HG03196 (cell line): ENCODE data around the gene PPP2R5B.

Experiments
- ATAC-seq: cut with Tn5 transposase; IDR thresholded peaks from one replicate; pipeline ENCODE4 v1.9.1; 2021; ENCODE audit not compliant: unreplicated experiment

Gene PPP2R5B

GRCh38 chr11:64888729-64889511 lies 35.6 kb upstream of the PPP2R5B start:
- ATAC-seq: no peak

GRCh38 chr11:64890522-64890939 lies 34.0 kb upstream of the PPP2R5B start:
- no peak for ATAC-seq

GRCh38 chr11:64891215-64891848 lies 33.2 kb upstream of the PPP2R5B start:
- no peak for ATAC-seq

GRCh38 chr11:64891880-64892279 lies 32.6 kb upstream of the PPP2R5B start:
- ATAC-seq: no peak

- no peak for ATAC-seq
Observed at GRCh38 chr11:64892411-64892831, 32.1 kb upstream of the PPP2R5B start.

- ATAC-seq: no peak
Observed at GRCh38 chr11:64892838-64893193, 31.7 kb upstream of the PPP2R5B start.

GRCh38 chr11:64893194-64894069 lies 31.1 kb upstream of the PPP2R5B start:
- ATAC-seq: no peak

- ATAC-seq: no peak
Observed at GRCh38 chr11:64894070-64894811, 30.2 kb upstream of the PPP2R5B start.

- ATAC-seq: no peak
Observed at GRCh38 chr11:64894812-64895452, 29.6 kb upstream of the PPP2R5B start.

- ATAC-seq: no peak
Observed at GRCh38 chr11:64896448-64897022, 28.0 kb upstream of the PPP2R5B start.

- ATAC-seq: no peak
Observed at GRCh38 chr11:64897381-64898075, 27.0 kb upstream of the PPP2R5B start.

GRCh38 chr11:64898076-64898445 lies 26.4 kb upstream of the PPP2R5B start:
- no peak for ATAC-seq

- ATAC-seq: no peak
Observed at GRCh38 chr11:64898541-64898940, 25.9 kb upstream of the PPP2R5B start.

- no peak for ATAC-seq
Observed at GRCh38 chr11:64900263-64900678, 24.2 kb upstream of the PPP2R5B start.

- no peak for ATAC-seq
Observed at GRCh38 chr11:64900774-64901173, 23.7 kb upstream of the PPP2R5B start.

GRCh38 chr11:64902102-64902900 lies 22.2 kb upstream of the PPP2R5B start:
- no peak for ATAC-seq

- ATAC-seq: no peak
Observed at GRCh38 chr11:64903291-64903833, 21.1 kb upstream of the PPP2R5B start.

- no peak for ATAC-seq
Observed at GRCh38 chr11:64905516-64906313, 18.8 kb upstream of the PPP2R5B start.
